B cell (primary cell): ENCODE data around the gene CSMD2. TPM values are rescaled to one million over a fixed set of nuclear protein-coding genes. Genes with fewer than 3 reads are reported as not detected.

ENCODE experiments used
- ATAC-seq: fragments of 200-7000 bp; cut with Tn5 transposase; one replicate; pipeline ENCODE4 v1.10.0; 2021; ENCODE audit warnings: low read depth, mild to moderate bottlenecking, moderate number of reproducible peaks, moderate library complexity
- CTCF ChIA-PET: fragments of 350-600 bp; sonication (Branson Sonifier 250); formaldehyde crosslinking; loops from one replicate; lab custom pipeline; 2021; ENCODE audit warnings: antibody characterized with exemption, inconsistent platforms; lab: Charles Lee
- POLR2A ChIA-PET: fragments of 350-600 bp; sonication (Branson Sonifier 250); formaldehyde crosslinking; loops from one replicate; lab custom pipeline; 2021; ENCODE audit warnings: antibody characterized with exemption; lab: Charles Lee
- DNase-seq: peaks from one replicate; pipeline ENCODE4 v3.0.0; 2013
- H2AFZ ChIP-seq: 2 replicates; pipeline ENCODE4 v1.6.1; 2012; ENCODE audit warnings: mild to moderate bottlenecking, low read depth, low read length; ENCODE audit not compliant: insufficient read depth, poor library complexity, severe bottlenecking
- H3K27ac ChIP-seq, 2 donors: 1 replicate in 1 of 2; 2 replicates in 1 of 2; pipeline ENCODE4 v1.5.1; 2012 to 2013; ENCODE audit warnings: low read length in 2 of 2, mild to moderate bottlenecking in 2 of 2, moderate library complexity in 1 of 2
- H3K27me3 ChIP-seq, 4 experiments: fragments of 200-600 bp in 1 of 4; sonication (generic) in 1 of 4; replicated peaks in 1 of 4; 1 replicate in 2 of 4; 2 replicates in 2 of 4; pipeline versions ENCODE4 v1.6.1 to v1.7.0; 2013 to 2016; ENCODE audit warnings: low read length in 3 of 4, mild to moderate bottlenecking in 2 of 4, mixed read lengths in 1 of 4, moderate library complexity in 1 of 4; ENCODE audit not compliant: insufficient read depth in 4 of 4, control insufficient read depth in 3 of 4; ENCODE audit errors: control extremely low read depth in 1 of 4
- H3K36me3 ChIP-seq, 2 experiments: replicated peaks in 1 of 2; 1 replicate in 1 of 2; 2 replicates in 1 of 2; pipeline versions ENCODE4 v1.6.1 to v1.7.1; 2013; ENCODE audit warnings: low read length in 1 of 2; ENCODE audit not compliant: insufficient read depth in 2 of 2, control insufficient read depth in 1 of 2; ENCODE audit errors: control extremely low read depth in 1 of 2, extremely low read depth in 1 of 2
- H3K4me1 ChIP-seq, 2 donors: fragments of 200-600 bp in 1 of 2; sonication (generic) in 1 of 2; 1 replicate in 1 of 2; 2 replicates in 1 of 2; pipeline versions ENCODE4 v1.5.1 to v1.6.1; 2013 to 2017; ENCODE audit warnings: low read length in 2 of 2; ENCODE audit not compliant: control insufficient read depth in 2 of 2, insufficient read depth in 2 of 2
- H3K4me2 ChIP-seq: replicated peaks from 2 replicates; pipeline ENCODE3; 2012; ENCODE audit warnings: mild to moderate bottlenecking, low read depth, low read length; ENCODE audit not compliant: poor library complexity, severe bottlenecking
- H3K4me3 ChIP-seq, 5 experiments: fragments of 200-600 bp in 1 of 5; sonication (generic) in 1 of 5; 1 replicate in 3 of 5; 2 replicates in 2 of 5; pipeline versions ENCODE4 v1.5.1 to v1.7.0; 2011 to 2016; ENCODE audit warnings: low read length in 4 of 5, mild to moderate bottlenecking in 4 of 5, low read depth in 2 of 5, control low read depth in 1 of 5, moderate library complexity in 1 of 5; ENCODE audit not compliant: insufficient read depth in 1 of 5; ENCODE audit errors: control extremely low read depth in 1 of 5, extremely low read depth in 1 of 5
- H3K79me2 ChIP-seq: fragments of 200-600 bp; sonication (generic); one replicate; pipeline ENCODE4 v1.6.0; 2016; ENCODE audit warnings: low read length; ENCODE audit not compliant: control insufficient read depth, insufficient read depth
- H3K9ac ChIP-seq: fragments of 200-600 bp; sonication (generic); 2 replicates; pipeline ENCODE4 v1.6.1; 2017; ENCODE audit warnings: mild to moderate bottlenecking, low read length, moderate library complexity
- H3K9me3 ChIP-seq, 3 donors: one replicate each; pipeline versions ENCODE4 v1.6.1 to v1.7.1; 2013; ENCODE audit warnings: low read length in 2 of 3; ENCODE audit not compliant: control insufficient read depth in 2 of 3, insufficient read depth in 1 of 3; ENCODE audit errors: control extremely low read depth in 1 of 3
- H4K20me1 ChIP-seq: 2 replicates; pipeline ENCODE4 v1.6.0; 2012; ENCODE audit warnings: mild to moderate bottlenecking, low read length; ENCODE audit not compliant: insufficient read depth, control insufficient read depth, poor library complexity, severe bottlenecking
- H3K27ac Mint-ChIP-seq: one replicate; pipeline ENCODE4 v1.8.0; 2021; ENCODE audit warnings: mixed read lengths
- H3K27me3 Mint-ChIP-seq: one replicate; pipeline ENCODE4 v1.8.0; 2021; ENCODE audit warnings: mixed read lengths
- H3K4me1 Mint-ChIP-seq: one replicate; pipeline ENCODE4 v1.8.0; 2021; ENCODE audit warnings: mixed read lengths
- H3K4me3 Mint-ChIP-seq: one replicate; pipeline ENCODE4 v1.8.0; 2021; ENCODE audit warnings: mixed read lengths
- H3K9me3 Mint-ChIP-seq: one replicate; pipeline ENCODE4 v1.8.0; 2022; ENCODE audit warnings: mixed read lengths; ENCODE audit not compliant: insufficient read depth
- EZH2 ChIP-seq: IDR thresholded peaks from 2 replicates; pipeline ENCODE4 v1.6.1; 2012; ENCODE audit warnings: borderline replicate concordance, low read depth, mild to moderate bottlenecking, moderate library complexity, low read length; ENCODE audit not compliant: insufficient read depth, poor library complexity, severe bottlenecking
- WGBS: methylation state at CpG from one replicate; pipeline ENCODE4 v1.1.5; 2013; ENCODE audit warnings: missing lambda C conversion rate; ENCODE audit not compliant: insufficient coverage; 5-methylcytosine and 5-hydroxymethylcytosine counted together
- intact Hi-C: fragments of 100-400 bp; cut with micrococcal nuclease; formaldehyde crosslinking; loops from one replicate; pipeline ENCODE4 v1.10.0; 2022
- polyA plus RNA-seq: library from polyadenylated mRNA; depleted of rRNA; stranded (reverse); fragments of >200 nt; gene quantifications from 2 replicates; pipeline ENCODE4 v1.2.3, GENCODE V29; 2012
- total RNA-seq, 2 donors: library from RNA; stranded (reverse); fragments of 120-200 nt in 1 of 2; gene quantifications; 1 replicate in 1 of 2; 2 replicates in 1 of 2; pipeline versions ENCODE4 v1.2.3 to v1.2.4, GENCODE V29; 2013 to 2022
- TF ChIP-seq, protein P1 (sequence below): fragments of 200-600 bp; IDR thresholded peaks from one replicate; pipeline ENCODE4 v1.8.0; 2022; ENCODE audit warnings: antibody characterized with exemption, mild to moderate bottlenecking

The CSMD2 gene
- total and polyA plus RNA-seq, 2 donors (not counting 1 experiment from before 2014, with no cell fraction given) = not detected

DNA sequence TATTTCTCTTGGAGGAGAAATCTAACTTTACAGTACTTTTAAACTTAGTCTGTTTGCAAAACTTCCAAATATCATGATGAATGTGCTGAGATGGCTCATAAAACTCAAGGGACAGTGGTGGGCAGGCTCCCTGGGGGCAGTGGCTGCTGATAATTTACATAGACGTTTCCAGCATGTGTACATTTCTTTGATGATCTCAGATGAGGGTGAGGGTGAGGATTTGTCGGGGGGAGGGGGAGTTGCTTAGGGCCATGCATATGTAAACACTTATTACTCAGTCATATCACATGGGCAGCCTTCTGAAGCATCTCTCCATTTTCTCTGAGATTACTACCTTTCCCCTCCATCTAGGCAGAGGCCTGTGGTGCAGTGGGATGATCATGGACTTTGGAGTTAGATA is 454.1 kb downstream of the CSMD2 start:
- H3K79me2 ChIP-seq = no peaks in the 10 kb centered on the region
- no peaks in the 10 kb centered on the region for H3K9me3 Mint-ChIP-seq
- peaks cover 0 to 6% (median 0%) of the 10 kb centered on the region in 4 experiments for H3K27me3 ChIP-seq
- peaks cover 23% of the 10 kb centered on the region for H3K27me3 Mint-ChIP-seq
- H3K4me1 Mint-ChIP-seq = no peaks in the 10 kb centered on the region
- no peak overlapping the region for H2AFZ ChIP-seq
- intact Hi-C loops = no loop called here
- WGBS = no CpG with 5 or more reads among the region's 2 CpGs
- H4K20me1 ChIP-seq = no peaks in the 10 kb centered on the region
- H3K4me1 ChIP-seq = no peaks in the 10 kb centered on the region
- DNase-seq (no peak), ATAC-seq (no peak)
- no peak overlapping the region for H3K4me2 ChIP-seq
- no peak for TF ChIP-seq EZH2
- TF ChIP-seq, protein P1, sequence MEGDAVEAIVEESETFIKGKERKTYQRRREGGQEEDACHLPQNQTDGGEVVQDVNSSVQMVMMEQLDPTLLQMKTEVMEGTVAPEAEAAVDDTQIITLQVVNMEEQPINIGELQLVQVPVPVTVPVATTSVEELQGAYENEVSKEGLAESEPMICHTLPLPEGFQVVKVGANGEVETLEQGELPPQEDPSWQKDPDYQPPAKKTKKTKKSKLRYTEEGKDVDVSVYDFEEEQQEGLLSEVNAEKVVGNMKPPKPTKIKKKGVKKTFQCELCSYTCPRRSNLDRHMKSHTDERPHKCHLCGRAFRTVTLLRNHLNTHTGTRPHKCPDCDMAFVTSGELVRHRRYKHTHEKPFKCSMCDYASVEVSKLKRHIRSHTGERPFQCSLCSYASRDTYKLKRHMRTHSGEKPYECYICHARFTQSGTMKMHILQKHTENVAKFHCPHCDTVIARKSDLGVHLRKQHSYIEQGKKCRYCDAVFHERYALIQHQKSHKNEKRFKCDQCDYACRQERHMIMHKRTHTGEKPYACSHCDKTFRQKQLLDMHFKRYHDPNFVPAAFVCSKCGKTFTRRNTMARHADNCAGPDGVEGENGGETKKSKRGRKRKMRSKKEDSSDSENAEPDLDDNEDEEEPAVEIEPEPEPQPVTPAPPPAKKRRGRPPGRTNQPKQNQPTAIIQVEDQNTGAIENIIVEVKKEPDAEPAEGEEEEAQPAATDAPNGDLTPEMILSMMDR = no peak
- no peak overlapping the region for H3K4me3 ChIP-seq
- ChIA-PET CTCF (no interaction called here), POLR2A (no interaction called here)
- no peaks in the 10 kb centered on the region for H3K36me3 ChIP-seq
- H3K9me3 ChIP-seq = no peaks in the 10 kb centered on the region
- no peak overlapping the region for H3K9ac ChIP-seq
- H3K27ac Mint-ChIP-seq = no peak overlapping the region
- H3K27ac ChIP-seq = no peak overlapping the region
- H3K4me3 Mint-ChIP-seq = no peak overlapping the region

DNA sequence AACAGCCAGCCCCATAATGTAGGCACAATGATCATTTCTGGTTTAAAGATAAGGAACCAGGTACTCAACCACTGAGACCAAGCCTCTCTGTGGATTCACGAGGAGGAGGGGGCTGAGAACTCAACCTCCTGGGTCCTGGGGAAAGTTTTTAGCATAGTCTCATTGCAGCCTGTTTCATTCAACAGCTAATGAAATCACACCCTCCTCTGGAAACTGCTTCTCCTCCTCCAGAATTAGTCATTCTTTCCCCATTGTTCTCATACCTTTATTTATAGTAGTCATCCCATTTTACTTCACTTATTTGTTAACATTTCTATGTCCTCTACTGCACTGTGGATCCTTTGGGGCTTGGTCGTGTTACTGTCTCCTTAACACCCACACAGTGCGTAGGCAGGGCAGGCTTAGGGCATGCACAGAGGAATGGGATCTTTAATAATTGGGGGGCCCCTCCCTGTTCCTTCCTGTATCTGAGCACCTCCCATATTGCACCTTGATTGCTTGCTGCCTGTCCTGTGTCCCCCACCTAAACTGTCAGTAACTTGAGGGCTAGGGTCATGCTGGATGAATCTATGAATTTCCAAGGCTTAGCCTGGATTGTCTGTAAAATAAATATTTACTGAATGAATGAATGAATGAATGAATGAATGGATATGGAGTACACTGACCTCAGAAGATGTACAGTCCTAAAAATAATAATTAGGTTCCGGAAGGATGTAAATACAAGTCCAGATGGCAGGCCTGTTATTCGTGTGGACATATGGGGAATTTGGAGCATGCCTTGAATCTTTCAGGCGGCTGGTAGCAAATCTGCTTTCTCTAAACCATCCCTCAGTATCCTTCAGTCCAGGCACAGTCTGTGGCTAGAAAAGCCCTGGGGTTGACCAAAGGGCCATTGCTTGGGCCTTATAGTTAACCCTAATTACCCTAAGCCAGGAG is 455.0 kb downstream of the CSMD2 start:
- Histone ChIP-seq H3K36me3 (no peaks in the 10 kb centered on the region), H3K9me3 (no peaks in the 10 kb centered on the region), H4K20me1 (no peaks in the 10 kb centered on the region), H3K4me3 (no peak overlapping the region), H3K27ac (no peak overlapping the region), H3K4me2 (no peak overlapping the region), H3K27me3 (peaks cover 0 to 6% (median 0%) of the 10 kb centered on the region in 4 experiments), H3K79me2 (no peaks in the 10 kb centered on the region), H3K9ac (no peak overlapping the region), H2AFZ (no peak overlapping the region), H3K4me1 (no peaks in the 10 kb centered on the region)
- Mint-ChIP-seq H3K27me3 (peaks cover 23% of the 10 kb centered on the region), H3K27ac (no peak overlapping the region), H3K4me1 (no peaks in the 10 kb centered on the region), H3K4me3 (no peak overlapping the region), H3K9me3 (no peaks in the 10 kb centered on the region)
- intact Hi-C loops = no loop called here
- no peak for TF ChIP-seq EZH2
- TF ChIP-seq, protein P1 = no peak
- ATAC-seq (no peak), DNase-seq (no peak)
- WGBS = 73% methylated on average over 2 of the region's 6 CpGs
- ChIA-PET POLR2A (no interaction called here), CTCF (no interaction called here)
